Ecto neural progenitor cell (in vitro differentiated cells): Measurements from ENCODE around the gene TCERG1L.
"Not testable (repeated sequence)": the region's sequence is repeated elsewhere in the genome, so short reads cannot be mapped to it uniquely, and the experiment has no call there.

Experiments
- DNase-seq: peaks from one replicate; pipeline ENCODE4 v3.0.0-alpha.2; 2018; ENCODE audit warnings: low spot score

Gene TCERG1L, protein sequence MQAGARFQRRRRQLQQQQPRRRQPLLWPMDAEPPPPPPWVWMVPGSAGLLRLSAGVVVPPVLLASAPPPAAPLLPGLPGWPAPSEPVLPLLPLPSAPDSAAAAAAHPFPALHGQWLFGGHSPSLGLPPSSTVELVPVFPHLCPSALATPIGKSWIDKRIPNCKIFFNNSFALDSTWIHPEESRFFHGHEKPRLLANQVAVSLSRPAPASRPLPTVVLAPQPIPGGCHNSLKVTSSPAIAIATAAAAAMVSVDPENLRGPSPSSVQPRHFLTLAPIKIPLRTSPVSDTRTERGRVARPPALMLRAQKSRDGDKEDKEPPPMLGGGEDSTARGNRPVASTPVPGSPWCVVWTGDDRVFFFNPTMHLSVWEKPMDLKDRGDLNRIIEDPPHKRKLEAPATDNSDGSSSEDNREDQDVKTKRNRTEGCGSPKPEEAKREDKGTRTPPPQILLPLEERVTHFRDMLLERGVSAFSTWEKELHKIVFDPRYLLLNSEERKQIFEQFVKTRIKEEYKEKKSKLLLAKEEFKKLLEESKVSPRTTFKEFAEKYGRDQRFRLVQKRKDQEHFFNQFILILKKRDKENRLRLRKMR

DNA sequence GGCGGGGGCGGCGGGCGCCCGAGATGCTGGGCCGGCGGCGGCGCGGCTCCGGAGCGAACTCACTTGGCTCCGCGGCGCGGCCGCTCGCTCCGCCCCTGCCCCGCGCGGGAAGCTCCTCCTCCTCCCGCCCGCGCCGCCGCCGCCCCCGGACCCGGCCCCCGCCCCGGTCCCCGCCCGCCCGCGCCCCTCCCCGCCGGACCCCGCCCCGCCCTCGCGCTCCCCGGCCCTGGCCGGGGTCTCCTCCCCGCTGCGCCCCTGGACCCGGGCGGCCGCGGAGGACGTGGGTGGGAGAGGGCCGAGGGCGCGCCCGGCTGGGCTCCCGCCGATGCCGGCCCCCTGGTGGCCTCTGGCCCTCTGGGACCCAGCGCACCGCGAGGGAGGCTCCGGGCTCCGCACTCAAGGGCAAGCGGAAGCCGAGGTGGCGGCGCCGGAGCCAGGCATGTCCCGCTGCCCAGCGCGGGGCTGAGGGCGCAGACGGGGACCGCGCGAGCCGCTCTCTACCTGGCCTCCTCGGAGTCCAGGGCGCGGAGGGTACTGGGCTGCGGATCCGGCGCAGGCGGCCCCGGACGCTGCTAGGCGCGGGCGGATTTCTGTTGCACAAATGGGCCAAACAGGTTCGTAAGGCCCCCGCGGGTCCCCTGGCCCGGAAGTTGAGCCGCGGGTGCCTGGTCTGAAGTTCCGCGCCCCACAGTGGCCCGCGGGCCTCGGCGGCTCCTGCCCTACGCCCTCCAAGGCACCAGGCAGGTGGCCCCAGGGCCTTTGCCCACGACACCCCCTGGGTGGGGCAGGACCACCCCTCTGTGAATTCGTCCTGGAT, at the start of gene TCERG1L:
Gene TCERG1L (minus strand): TSS at position 61 of the 817 bp plus-strand sequence. CDS start 86 bp downstream, outside the sequence.
- peak; percentile 83 for DNase-seq

DNA sequence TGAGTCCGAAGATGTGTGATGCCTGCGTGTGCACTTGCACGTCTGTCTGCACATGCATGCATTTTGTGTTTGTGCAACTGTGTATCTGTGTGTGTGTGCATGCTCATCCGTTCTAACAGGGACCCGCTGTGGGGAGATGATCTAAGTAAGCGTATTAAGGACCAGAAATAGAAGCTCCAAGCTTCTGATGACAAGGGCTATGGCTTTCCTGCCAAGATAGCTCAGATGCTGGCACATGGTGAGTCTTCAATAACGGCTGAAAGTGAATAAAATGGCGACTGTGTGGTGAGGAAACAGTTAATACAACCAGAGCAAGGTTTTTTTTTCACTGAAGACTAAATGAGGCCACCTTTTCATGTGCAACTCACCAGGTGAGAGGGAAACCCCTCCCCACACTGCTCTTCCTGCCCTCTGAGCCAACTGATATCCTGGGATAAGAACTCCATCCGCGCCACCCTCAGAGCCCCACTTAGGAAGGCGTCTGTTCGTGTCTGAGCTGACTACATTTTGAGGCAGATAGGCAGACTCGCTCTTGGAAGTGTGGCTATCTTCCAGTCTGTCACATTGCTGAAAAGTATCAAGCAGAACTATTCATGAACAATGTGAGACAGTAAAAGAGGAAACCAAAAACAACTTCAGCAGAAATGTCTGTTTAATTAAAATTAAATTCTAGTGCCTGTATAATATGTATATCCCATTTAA, 47.4 kb upstream of the TCERG1L start:
- no peak for DNase-seq

DNA sequence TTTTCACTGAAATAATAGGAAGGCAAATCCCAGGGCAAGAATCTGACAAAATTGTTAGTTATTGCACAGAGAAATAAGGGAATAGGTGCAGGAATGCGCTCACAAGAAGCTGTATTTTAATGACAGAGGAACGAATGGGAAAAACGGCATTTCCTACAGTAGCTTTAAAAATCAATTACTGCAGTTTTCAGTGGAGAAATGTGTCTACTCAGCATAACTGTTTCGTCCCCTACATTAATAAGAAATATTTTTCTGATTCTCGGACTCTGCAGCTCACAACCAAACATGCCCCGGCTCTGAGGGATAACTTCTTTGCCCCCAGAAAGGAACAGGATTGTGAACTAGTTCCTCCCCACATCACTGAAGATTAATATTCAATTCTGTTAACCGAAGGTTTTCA, 44.9 kb upstream of the TCERG1L start:
- no peak for DNase-seq

DNA sequence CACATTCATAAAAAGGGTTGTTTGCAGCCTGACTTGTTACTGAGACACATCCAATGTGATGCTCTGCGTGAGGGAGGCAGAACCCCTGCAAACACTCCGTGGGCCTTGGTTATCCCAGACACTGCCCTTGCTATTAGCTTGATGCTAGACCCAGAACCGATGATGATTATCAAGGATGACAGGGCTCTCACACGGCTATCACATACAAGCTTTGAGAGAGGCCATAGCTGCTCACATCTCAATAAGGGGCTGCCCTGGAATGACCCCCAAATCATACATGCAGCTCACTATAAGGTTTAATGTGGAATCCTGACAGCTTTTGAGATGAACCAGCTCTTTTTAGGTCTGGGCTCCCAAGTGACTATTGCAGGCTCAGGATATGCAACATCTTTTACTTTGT, 44.4 kb upstream of the TCERG1L start:
- no peak for DNase-seq

DNA sequence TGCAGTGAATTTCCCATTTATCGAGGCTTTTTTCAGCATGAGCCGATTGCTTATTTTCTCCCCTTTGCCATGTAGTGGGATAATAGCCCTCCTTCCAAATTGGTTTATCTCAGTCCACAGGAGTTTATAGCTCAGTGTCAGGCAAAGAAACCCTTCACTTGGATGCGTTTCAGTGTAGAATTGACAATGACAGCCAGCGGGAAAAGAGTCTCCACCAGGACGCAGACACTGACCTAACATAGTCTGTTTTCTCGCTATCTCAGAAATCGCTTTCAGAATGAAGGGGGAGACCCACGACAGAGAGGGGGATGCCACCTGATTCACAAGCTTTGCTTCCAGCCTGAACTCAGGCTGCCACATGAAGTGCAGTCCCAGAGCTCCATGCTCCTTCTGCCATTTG, 43.5 kb upstream of the TCERG1L start:
- DNase-seq: no peak

DNA sequence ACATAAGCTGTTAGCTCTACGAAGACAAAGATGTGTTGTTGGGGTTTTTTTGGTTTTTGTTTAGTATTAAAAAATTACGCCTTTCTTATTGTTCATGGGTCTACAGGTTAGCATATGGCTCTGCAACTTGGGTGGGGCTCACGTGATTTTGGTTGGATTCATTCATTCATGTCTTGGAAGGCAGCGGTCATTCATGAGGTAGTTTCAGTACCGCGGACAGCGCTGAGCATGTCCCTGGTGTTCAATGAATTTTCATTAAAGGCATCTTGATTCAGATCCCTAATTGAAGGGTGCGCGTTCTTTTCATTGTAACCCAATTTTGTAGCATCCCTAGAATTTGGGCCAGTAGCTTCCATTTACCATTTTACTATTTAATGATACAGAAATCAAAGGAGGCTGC, 42.9 kb upstream of the TCERG1L start:
- DNase-seq: peak; percentile 71

DNA sequence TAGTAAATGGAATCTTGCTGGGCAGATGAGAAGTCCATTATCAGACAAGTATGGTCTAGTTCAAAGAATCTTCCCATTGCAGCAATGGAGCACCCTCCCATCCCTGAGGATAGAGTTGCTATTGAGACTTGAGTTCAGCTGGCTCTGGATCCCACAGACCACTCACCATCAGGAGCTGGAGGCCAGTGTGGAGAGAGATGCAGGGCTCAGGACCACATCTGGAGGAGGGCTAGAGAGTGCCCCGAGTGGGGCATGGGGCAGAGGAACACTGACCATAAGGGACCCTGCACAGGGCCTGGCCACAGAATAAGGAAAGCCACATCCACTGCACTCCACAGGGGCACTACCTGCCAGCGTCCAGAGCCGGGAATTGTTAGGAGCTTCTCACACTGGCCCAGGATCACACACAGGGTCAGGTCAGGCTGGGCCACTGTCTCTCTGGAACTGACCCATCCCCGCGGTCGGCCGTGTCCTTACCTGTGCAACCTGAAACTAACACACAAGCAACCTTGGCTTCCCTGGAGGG, 41.3 kb upstream of the TCERG1L start:
- no peak for DNase-seq

DNA sequence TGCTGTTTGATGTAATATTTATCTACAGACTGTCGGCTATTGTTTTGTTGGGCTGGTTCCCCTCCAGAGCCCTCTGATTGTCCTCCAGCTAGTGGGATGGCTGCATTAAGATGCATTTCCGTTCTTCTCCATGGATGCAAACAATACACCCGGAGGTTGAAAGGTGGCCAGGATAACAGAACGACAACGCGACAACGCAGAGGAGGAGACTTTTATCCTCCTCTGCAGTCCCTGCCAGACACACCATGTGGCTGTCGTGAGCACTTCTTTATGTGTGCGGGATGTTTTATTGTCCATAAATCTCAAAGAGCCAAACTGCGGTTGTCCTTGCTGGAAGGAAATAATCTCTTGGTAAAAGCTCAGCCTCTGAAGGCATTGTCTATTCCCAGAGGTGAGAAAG, 39.1 kb upstream of the TCERG1L start:
- no peak for DNase-seq

DNA sequence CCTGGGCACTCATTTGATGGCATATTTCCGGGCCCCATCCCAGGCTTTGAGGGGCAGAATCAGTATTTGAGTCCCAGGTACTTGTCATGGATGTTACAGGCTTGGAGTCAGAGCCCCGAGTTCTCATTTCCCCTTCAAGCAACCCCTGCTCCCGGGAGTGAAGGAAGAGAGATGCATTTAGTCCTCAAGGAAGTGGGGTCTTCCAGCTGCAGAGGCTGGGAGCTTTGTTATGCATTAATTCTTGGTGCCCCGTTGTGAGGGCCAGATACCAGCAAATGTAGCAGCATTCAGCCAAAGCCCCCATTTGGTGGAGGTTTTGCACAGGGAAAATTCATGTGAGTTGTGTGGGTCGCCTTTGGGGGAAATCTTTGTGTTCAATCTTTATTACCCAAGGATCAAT, 38.7 kb upstream of the TCERG1L start:
- no peak for DNase-seq

DNA sequence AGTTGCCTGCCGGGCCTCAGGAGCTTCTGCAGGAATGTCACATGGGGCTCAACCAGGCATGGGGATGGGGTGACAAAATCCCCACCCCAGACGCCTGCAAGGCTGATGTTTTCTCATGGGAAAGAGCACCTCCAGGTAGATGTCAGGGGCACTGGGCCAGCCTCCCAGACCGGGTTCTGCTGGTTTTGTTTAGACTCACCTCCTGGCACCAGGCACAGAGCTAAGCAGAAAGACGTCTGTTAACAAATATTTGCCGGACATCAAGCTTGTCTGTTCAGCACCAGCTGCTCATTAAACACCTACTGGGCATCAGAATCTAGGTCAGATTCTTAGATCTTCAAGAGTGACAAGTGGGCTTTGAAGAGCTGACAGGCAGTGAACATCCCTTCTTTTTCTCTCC, 34.9 kb upstream of the TCERG1L start:
- DNase-seq: no peak

DNA sequence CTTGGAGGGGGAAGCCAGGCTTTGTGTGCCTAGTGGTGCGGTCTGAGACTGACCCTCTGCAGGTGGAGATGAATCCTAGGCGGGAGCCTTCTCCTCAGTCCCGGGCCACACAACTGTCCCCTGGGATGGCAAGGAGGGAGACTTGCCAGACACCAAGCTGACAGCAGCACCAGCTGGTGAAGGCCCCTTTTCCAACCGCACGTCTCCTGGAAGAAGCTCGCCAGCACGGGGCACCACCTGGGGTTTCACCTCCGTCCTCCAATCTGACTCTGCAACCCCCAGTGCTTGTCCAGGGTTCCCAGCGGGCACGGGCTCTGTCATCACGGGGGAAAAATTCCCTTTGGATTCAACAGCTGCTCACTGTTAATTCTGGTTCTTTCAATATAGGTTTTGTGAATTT, 34.2 kb upstream of the TCERG1L start:
- DNase-seq: no peak

DNA sequence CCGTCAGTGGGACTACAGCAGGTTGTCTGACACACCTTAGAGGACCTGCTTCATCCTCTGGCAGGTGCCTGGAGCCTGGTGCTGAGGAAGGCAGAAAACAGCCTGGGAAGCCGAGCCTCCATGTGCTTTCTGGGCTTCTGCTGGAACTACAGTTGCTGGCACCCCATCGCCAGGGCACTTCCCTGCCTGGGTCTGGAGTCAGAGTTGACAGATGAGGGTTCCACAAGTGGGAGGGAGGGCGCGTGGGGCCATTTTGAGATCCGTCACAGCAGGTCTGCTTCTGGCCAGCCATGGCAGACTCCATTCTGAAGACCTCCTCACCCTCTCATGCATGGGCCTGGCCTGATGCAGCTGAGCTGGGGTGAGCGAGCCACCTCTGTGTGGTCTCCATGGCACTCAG, 33.2 kb upstream of the TCERG1L start:
- DNase-seq: no peak

DNA sequence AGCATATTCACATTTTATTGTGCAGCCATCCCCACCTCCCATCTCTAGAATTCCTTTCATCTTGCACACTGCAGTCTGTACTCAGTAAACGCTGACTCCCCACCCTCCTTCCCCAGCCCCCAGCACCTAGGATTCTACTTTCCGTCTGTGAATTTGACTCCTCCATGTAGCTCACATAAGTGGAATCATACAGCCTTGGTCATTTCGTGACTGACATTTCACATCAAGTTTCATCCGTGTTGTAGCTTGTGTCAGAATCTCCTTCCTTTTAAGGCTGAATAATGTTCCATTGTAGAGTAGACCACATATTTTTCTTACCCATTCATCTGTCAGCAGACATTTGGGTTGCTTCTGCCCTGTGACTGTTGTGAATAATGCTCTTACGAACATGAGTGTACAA, 26.2 kb upstream of the TCERG1L start:
- no peak for DNase-seq

DNA sequence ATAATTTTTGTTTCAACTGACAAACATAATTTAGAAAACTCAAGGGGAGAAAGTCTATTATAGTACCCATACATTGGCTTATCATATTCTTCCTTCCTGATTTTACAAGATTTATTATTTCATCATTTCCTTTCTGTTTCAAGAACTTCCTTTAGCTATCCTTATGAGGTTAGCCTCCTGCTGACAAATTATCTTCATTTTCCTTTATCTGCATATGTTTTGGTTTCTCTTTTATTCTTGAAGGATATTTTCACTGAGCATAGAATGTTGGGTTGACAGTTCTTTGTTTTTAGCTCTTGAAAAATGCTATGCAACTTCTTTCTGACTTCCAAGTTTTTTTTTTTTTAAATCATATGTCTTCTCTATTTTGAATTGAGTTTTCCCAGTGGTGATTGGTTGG, 21.3 kb upstream of the TCERG1L start:
- no peak for DNase-seq

DNA sequence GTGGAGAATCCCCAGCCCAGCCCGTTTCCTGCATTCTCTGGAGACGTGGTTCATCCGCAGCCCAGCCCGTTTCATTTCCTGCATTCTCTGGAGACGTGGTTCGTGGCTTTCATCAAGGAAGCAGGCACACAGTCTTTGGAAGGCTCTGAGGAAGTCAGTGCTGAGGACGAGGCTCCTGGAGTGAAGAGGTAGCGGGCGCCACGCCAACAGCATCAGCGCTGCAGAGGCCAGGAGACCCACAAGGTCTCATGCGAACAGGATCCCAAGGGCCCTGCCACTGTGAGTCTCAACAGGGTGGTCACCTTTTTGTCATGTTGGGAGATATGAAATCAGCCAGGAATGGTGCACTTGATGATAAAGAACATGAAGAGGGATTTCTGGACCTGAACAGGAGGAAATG, 12.4 kb upstream of the TCERG1L start:
- DNase-seq: no peak

DNA sequence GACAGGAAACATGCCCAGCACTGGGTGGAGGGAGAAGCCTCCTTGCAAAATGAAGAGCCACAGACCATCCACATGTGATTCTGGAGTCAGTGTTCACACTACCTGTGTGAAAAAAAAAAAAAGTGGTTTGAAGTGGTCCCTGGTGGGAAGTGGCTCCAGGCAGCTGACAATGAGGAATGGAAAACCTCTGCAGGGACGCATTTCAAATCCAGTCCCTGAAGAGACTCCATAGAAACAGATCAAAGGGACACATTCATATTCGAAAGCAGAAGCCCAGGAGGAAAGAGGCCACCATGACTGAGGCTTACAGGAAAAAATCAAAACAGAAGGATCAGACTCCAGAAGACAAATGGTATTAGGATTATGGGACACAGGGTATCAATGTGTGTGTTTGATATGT, 11.5 kb upstream of the TCERG1L start:
- no peak for DNase-seq

DNA sequence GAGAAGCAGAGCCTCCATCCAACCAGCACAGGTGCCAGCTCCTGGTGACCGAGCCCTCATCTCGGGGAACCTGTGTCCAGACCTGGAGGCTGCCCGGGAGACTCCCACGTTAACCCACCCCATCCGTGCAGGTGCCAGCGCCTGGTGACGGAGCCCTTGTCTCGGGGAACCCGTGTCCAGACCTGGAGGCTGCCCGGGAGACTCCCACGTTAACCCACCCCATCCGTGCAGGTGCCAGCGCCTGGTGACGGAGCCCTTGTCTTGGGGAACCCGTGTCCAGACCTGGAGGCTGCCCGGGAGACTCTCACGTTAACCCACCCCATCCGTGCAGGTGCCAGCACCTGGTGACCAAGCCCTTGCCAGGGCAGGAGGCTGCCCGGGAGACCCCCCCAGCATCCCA, 11.1 kb upstream of the TCERG1L start:
- DNase-seq: not testable (repeated sequence)

DNA sequence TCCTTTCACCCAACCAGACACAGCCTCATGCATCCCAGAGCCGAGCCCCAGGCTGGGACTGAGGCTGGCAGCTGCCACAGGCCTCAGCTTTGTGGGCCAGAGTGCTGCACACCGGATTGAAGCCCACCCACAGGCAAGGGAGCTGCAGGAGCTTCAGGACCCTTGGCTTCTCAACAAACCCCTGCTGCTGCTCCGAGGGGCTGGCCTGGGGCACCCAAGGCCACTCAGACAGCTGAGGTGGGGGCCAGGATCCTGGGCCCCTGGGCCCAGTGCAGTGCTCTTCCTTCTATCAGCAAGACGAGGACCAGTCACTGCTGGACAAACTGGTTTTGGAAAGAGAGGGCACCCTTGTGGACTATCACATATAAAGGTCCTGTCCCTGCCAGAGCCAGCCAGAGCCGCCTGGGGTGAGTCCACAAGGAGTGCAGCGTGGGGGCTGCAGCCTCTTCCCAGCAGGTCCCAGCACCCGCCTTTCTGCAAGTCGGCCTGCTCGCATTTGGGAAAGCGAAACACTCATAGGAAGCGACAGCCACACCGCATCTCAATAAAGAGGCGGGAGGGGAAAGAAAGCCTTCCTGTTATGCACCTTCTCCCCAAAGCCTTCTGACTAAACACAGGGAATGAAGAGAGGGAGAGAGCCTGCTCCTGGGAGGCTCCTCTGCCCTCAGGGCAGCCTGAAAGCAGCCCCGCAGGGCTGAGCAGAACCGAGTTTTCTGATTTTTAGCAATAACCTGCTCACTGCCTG, 9.5 kb upstream of the TCERG1L start:
- no peak for DNase-seq

DNA sequence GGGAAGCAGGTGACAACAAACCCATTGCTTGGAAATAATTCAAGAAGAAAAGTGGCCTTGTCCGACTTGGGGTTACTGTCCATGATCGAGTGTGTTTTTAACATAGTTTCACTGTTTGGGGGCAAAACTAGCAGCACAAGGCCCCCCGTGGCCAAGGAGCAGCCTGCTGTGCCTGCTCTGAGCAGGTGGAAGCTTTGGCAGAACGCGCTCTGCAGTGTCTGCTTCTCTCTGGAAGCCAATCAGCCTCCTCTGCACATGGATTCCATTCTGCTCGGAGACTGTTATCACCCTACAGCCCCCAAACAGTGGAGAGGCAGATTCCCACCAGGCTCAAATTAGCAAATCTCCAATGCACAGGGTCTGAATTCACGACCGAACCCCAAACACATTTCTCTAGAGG, 7.3 kb upstream of the TCERG1L start:
- no peak for DNase-seq

DNA sequence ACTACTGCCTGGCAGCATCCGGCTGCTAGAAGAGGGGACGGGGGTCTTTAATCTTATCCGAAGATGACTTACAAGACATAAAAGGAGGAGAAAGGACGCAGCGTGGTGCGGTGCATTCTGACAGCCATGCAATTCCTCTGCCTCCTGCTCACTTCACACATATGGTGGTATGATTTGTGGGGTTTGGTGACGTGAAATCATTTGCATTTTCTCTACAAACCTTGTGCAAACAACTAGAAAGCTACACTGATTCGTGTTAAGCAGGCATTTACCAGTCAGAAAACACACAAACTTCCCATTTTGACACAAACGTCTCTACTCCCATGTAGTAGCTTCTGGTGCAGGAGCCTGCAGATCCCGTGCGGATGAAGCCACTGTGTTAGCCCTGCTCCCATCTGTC, 6.8 kb upstream of the TCERG1L start:
- DNase-seq: no peak

DNA sequence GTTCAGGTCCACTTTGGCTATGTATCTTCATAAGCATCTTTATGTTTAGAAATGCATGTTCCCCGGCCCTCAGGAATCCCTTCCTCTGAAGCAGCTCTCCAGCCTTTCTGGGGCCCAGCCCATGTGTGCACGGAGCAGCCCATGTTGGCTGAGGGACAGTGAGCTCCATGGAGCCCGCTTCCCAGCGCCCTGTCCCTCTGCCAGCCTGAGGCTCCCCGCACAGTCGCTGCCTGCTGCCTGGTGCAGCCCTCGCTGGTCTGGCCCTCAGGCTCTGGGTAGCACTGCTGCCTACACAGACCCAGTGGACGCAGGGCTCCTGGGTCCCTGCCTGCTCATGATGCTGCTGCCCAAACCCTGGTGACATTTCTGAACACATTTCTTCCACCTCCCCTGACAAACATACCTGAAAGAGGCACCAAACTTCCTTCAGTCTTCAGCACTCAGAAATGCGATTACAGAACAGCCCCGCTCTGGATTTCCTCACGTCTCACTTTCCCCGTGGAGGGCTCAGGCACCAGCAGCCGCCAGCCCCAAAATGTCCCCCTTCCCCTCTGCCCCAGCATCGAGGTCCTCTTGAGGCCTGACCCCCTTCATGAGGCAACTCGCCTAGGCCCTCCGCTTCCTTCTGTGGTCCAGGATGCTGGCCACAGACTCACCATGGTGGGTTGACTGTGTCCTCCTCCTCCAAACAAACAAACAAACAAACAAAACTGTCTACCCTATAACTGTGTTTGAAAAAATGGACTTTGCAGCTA, 5.0 kb upstream of the TCERG1L start:
- no peak for DNase-seq
